GM12892 (cell line): ENCODE measurements around the gene MIOX.

Source experiments
- POLR2AphosphoS5 ChIP-seq: IDR thresholded peaks from 2 replicates; pipeline ENCODE4 v1.6.1; 2011; ENCODE audit warnings: low read depth, low read length, control low read depth
- TAF1 ChIP-seq: IDR thresholded peaks from 2 replicates; pipeline ENCODE4 v1.6.1; 2011; ENCODE audit warnings: low read depth, mild to moderate bottlenecking, control low read depth, low read length, borderline replicate concordance

- TF ChIP-seq POLR2AphosphoS5 (no peak), TAF1 (no peak)
Observed at GRCh38 chr22:50485221-50486131, 1.2 kb upstream of the MIOX start.
